Bone marrow (tissue), 2 donors: ENCODE data around the gene RPL23.

Experiments used
- DNase-seq, 2 donors: peaks; one replicate each; lab custom pipeline; 2025; lab: John Stamatoyannopoulos, UW

RPL23 gene

DNA sequence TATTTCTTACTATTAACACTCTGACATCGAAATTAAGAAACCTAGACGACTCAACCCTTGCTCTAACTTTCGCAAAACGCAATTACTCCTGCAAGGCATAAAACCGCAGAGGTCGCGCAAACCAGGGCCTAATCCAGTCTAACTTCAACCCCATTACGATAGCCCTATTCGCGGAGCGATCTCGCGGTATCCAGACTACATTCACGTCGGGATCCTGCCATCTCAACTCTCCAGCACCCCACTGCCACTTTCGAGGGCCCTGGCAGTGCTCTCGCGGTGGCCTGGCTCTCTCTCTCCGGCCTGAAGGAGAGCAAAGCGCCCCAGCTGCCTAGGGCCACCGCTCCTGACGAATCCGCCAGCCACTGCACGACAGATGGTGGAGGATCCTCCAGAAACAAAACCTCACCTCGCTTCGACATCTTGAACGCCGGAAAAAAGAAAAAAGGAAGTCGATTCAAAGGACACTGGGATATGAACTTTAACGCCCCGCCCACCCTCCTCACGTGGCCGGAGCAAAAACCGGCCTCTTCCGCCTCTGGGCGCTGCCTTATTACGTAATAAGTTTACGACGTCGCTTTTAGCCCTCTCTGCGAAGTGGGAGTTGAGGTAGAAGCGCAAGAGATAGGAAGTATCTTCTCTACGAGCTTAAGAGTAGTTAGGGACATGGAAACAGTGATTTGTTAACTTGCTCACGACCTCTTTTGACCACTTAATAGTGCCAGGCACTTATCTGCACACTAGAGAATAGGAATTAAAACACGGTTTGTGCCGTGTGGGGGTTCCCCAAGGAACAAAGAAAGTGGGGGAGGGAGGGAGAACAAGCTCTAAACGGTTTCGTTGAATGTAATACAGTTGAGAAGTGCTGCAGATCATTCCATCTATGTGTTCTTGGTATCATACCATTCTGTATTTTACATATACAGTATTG, at the start of gene RPL23:
RPL23 (minus strand) TSS at position 430 of the 928 bp plus-strand sequence; CDS start at position 419, 11 bp downstream.
- peak; percentile 97 to 98 for DNase-seq

GRCh38 chr17:38900978-38901656, 47.6 kb upstream of the RPL23 start:
- peak; percentile 33 to 79 for DNase-seq

DNA sequence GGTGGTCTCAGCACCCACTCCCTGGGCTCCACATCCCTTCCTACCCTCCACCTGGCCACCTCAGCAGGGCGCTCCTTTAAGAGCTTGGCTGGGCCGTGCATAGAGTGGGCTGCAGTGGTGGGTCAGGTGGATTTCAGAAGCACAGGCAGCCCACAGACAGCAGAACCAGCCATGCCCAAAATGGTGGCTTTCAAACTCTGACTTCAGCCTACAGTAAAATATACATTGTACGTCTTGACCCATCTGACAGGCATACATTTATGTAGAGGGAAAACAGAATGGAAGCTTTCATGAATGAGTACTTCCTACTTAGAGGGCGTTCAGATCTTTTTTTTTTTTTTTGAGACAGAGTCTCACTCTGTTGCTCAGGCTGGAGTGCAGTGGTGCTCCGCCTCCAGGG, 45.9 kb upstream of the RPL23 start:
- DNase-seq: no peak

DNA sequence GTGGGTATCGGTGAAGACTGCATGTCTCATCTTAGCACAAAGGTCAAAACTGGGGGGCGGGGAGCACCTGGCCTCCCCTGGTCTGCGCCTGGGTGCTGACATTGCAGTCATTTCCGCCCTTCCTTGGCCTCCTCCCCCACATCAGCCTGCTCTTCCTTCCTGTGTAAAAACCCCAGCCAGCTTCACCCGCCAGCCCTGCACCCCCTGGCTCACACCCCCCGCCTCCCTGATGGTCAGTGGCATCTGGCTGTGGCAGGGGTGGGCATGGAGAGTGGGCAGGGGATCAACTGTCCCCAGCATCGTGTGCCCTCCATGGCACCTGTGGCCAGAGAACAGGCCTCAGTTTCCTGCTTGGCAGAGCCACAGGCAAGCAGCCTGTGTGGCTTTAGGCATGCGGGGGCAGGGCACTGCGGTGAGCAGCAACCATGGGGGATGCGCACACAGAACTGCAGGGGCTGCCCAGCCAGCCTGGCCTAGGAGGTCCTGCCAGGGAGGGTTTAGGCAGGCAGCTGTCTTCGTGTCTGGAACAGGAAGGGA, 45.4 kb upstream of the RPL23 start:
- peak; percentile 28 to 91 for DNase-seq

GRCh38 chr17:38898291-38898679, 44.8 kb upstream of the RPL23 start:
- peak in 1 of 2 donors; percentile 26 for DNase-seq

DNA sequence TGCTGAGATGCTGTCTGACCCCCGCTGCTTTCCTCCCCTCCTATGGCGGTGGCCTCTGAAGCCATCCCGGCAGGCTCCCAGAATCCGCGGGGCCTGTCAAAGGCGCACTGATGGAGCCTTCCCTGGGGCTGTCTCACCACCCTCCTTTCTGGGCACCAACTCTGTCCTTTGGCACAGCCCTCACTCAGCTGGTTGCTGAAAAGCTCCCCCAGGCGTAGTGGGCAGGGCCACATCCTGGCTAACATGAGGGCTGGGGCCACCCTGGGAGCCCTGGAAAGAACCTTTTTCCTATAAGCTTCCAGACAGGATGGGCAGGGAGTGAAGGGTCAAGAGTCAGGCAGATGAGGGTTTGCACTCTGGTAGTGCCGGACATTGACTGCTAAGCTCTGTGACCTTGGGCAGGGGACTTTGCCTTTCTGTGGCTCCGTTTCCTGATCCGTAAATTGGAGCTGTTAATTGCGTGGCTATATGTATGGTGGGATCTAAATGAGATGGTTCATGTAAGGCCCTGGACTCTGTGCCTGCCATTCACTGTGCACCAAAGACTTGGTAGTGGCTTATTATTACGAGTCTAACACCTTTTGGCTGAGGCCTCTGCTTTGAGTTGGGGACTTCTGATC, 44.3 kb upstream of the RPL23 start:
- no peak for DNase-seq

- DNase-seq: no peak
Observed at GRCh38 chr17:38897176-38897575, 43.7 kb upstream of the RPL23 start.

- DNase-seq: no peak
Observed at GRCh38 chr17:38896346-38896954, 42.9 kb upstream of the RPL23 start.

GRCh38 chr17:38894276-38894675, 40.8 kb upstream of the RPL23 start:
- DNase-seq: no peak

DNA sequence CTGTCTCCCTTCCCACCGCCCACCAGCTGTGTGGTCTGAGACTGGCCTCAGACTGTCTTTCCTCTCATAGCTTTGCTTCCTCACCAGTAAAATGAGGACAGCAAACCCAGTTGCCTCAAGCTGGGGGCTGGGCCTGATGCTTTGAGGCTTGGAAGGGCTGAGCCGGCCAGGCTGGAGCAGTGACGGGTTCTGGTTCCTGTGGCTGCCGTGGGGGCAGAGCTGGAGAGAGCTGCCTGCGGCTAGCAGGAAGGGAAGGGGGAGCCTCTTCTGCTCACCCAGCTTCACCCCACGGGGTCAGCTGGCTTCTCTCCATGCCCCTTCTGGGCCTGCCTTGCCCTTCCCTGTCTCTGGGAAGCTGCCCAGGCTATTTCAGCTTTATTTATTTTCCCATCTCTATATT, 40.1 kb upstream of the RPL23 start:
- DNase-seq: peak in 1 of 2 donors; percentile 30

GRCh38 chr17:38893113-38893512, 39.6 kb upstream of the RPL23 start:
- DNase-seq: no peak

DNA sequence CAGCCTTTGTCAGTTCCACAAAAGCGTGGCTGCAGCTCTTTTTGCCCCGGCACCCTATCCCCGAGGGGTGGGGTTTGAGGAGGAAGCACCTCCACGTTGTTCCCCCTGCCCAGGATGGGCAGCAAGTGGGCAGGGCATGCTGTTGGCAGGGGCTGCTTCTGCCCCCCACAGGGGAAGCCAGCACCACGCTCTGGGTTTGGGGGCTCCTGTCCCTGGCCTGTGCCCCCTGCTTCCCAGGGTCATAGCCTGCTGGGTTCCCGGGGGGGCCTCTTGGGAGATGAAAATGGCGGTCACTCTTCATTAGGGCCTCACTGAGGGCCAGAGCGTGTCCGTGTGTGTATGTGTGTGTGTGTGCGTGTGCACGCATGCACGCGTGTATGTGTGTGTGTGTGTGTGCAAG, 39.1 kb upstream of the RPL23 start:
- no peak for DNase-seq

GRCh38 chr17:38892083-38892482, 38.6 kb upstream of the RPL23 start:
- DNase-seq: no peak

DNA sequence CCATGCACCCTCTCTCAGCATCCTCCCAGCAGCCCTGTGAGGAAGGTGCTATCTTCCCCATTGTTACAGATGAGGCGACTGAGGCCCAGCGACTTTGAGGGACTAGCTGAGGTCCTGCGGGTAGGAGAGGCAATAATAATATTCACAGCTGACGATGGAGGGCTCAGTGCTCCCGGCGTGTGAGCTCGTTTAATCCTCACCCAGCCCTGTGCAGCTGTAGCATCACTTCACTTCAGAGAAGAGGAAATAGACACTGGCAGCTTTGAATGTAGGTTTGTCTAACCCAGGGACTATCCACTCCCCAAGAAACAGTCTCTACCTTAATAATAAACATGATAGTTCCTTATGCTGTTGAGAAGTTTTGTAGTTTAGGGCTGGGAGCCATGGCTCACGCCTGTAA, 37.9 kb upstream of the RPL23 start:
- DNase-seq: no peak

DNA sequence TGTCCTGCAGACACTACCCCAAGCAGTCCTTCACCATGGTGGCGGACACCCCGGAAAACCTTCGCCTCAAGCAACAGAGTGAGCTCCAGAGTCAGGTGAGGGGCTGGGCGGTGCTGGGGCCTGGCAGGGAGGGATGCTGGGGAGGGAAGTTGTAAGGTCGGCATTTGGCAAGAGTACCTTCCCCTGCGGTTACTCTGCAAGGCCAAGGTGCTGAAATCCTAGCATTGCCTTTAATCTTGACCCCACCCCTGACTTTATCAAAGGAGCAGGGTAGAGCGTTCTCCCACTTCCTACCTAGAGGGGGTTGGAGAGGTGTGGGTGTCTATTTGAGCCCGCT, 36.9 kb upstream of the RPL23 start:
- no peak for DNase-seq

- no peak for DNase-seq
Observed at GRCh38 chr17:38889745-38890409, 36.4 kb upstream of the RPL23 start.

DNA sequence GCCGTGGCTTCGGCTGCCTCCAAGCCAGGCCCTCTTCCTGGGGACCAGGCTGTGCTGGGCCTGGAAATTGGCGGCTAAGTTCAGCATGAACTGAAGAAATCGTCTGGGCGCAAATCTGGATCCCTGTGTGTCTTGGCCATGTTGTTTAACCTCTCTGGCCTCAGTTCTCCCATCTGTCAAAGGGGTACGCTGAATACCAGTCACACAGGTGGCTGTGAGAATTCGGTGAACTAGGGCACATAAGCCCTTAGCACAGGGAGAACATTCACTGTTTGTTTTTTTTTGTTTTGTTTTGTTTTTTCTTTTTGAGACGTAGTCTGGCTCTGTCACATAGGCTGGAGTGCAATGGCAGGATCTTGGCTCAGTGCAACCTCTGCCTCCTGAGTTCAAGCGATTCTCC, 35.3 kb upstream of the RPL23 start:
- DNase-seq: no peak

DNA sequence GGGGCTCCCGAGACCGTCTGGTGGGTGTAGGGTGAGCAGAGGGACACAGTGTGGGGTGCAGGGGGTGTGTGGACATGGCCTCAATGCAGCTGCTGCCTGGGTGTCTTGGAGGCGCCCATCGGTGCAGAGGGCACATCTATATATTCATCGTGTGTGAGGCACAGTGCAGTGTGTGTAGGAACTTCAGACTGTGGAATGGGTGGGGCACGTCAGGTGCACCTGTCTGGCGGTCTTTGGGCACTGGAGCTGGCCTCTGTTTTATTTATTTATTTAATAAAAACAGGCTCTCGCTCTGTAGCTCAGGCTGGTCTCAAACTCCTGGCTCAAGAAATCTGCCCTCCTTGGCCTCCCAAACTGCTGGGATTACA, 33.1 kb upstream of the RPL23 start:
- DNase-seq: no peak

DNA sequence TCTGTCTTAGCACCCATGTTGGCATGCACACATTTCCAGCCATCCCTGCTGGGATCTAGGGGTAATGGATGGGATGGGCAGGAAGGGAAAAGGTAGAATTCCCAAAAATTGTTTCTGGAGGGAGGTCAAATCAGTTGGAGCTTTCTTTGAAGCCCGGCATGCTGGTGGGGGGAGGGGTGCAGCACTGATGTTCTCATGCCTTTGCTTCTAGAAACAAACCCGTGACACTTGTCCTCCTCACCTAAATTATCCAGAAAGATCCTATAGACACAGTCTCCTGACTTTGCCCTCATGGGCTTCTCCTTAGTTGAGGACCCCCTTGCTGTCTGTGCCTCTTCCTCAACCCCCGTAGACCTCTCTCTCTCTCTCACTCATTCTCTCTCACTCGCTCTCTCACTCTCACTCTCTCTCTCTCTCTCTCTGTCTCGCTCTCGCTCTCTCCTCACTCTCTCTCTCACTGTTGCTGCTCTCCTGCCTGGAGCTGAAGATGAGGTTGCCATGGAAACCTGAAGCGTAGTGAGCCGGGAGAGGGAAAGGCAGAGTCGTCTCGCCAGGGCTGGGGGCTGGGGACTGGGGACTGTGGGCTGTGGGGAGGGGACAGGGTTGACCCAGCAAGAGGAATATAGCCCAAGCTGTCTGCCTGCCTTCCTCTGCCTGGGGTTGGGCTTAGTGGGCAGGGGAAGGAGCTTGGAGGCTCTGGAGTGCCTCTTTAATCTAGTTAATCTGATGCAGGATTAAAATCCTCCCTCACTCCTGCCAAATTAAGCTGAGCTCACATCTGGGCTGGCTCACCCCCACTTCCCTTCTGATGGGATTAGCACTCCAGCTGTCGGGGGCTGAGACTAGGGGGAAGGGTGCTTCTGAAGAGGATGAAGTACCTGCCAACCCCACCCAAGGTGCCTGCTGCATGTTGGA, 32.5 kb upstream of the RPL23 start:
- no peak for DNase-seq

- DNase-seq: no peak
Observed at GRCh38 chr17:38885044-38885727, 31.7 kb upstream of the RPL23 start.
